CD4-positive, CD25-positive, alpha-beta regulatory T cell (primary cell): Measurements from ENCODE around the gene DYNC2LI1. TPM values are rescaled to one million over a fixed set of nuclear protein-coding genes. Genes with fewer than 3 reads are reported as not detected.

Experiments used
- ATAC-seq, 2 donors: fragments of 150-1000 bp; cut with Tn5 transposase; one replicate each; pipeline ENCODE4 v1.10.0; 2021; ENCODE audit warnings: low read depth in 2 of 2, moderate number of reproducible peaks in 2 of 2, moderate library complexity in 1 of 2
- DNase-seq, 3 donors: peaks; one replicate each; pipeline versions ENCODE4 v3.0.0 to v3.0.0-alpha.2; 2012 to 2022; ENCODE audit warnings: mixed read lengths in 1 of 3
- H3K27ac ChIP-seq: one replicate; pipeline ENCODE4 v1.7.0; 2013; ENCODE audit warnings: mild to moderate bottlenecking, low read length; ENCODE audit not compliant: insufficient read depth, poor library complexity, severe bottlenecking
- H3K27me3 ChIP-seq: one replicate; pipeline ENCODE4 v1.7.0; 2013; ENCODE audit warnings: low read length; ENCODE audit not compliant: control insufficient read depth, insufficient read depth
- H3K36me3 ChIP-seq: one replicate; pipeline ENCODE4 v1.7.0; 2013; ENCODE audit warnings: mild to moderate bottlenecking, low read length, moderate library complexity; ENCODE audit not compliant: control insufficient read depth, insufficient read depth
- H3K4me1 ChIP-seq: 2 replicates; pipeline ENCODE4 v1.7.0; 2013; ENCODE audit warnings: mild to moderate bottlenecking, low read length; ENCODE audit not compliant: insufficient read depth, control insufficient read depth, poor library complexity, severe bottlenecking
- H3K4me3 ChIP-seq: one replicate; pipeline ENCODE4 v1.7.0; 2013; ENCODE audit warnings: low read depth, mild to moderate bottlenecking, low read length, moderate library complexity
- H3K9me3 ChIP-seq, 2 experiments: 1 replicate in 1 of 2; 2 replicates in 1 of 2; pipeline ENCODE4 v1.7.0; 2013; ENCODE audit warnings: low read length in 2 of 2, mild to moderate bottlenecking in 1 of 2, moderate library complexity in 1 of 2; ENCODE audit not compliant: control insufficient read depth in 2 of 2
- H3K27ac Mint-ChIP-seq, 3 donors: one replicate each; pipeline ENCODE4 v1.8.0; 2020 to 2022; ENCODE audit warnings: mild to moderate bottlenecking in 3 of 3, mixed read lengths in 3 of 3, moderate library complexity in 2 of 3
- H3K27me3 Mint-ChIP-seq: one replicate; pipeline ENCODE4 v1.8.0; 2022; ENCODE audit warnings: mild to moderate bottlenecking, mixed read lengths
- H3K36me3 Mint-ChIP-seq: one replicate; pipeline ENCODE4 v1.8.0; 2020; ENCODE audit warnings: mixed read lengths
- H3K4me1 Mint-ChIP-seq, 4 donors: one replicate each; pipeline ENCODE4 v1.8.0; 2020 to 2022; ENCODE audit warnings: mixed read lengths in 4 of 4, mild to moderate bottlenecking in 1 of 4
- H3K4me3 Mint-ChIP-seq, 4 donors: one replicate each; pipeline ENCODE4 v1.8.0; 2020 to 2022; ENCODE audit warnings: mild to moderate bottlenecking in 4 of 4, mixed read lengths in 4 of 4, moderate library complexity in 3 of 4
- H3K9me3 Mint-ChIP-seq, 7 donors: one replicate each; pipeline ENCODE4 v1.8.0; 2020 to 2022; ENCODE audit warnings: mixed read lengths in 7 of 7, mild to moderate bottlenecking in 3 of 7, moderate library complexity in 2 of 7
- polyA plus RNA-seq, 4 donors: library from polyadenylated mRNA; unstranded; fragments of 300-500 nt; fragmentation: Illumina TruSeq; gene quantifications; one replicate each; pipeline ENCODE4 v1.2.3, GENCODE V29; 2021
- total RNA-seq: library from RNA; stranded (reverse); gene quantifications from one replicate; pipeline ENCODE4 v1.2.3, GENCODE V29; 2022

DYNC2LI1 gene
- total and polyA plus RNA-seq, 5 donors from 2014 or later = 2.1 to 5.8 (median 3.1) TPM

- Histone ChIP-seq H3K27me3 (peaks cover 4% of the 10 kb centered on the region), H3K4me1 (no peaks in the 10 kb centered on the region), H3K9me3 (no peaks in the 10 kb centered on the region), H3K4me3 (no peak overlapping the region), H3K36me3 (no peaks in the 10 kb centered on the region), H3K27ac (no peak overlapping the region)
- Mint-ChIP-seq H3K4me3 (no peak overlapping the region), H3K9me3 (no peaks in the 10 kb centered on the region), H3K4me1 (peaks cover 0 to 2% (median 1%) of the 10 kb centered on the region in 4 donors), H3K36me3 (no peaks in the 10 kb centered on the region), H3K27ac (no peak overlapping the region), H3K27me3 (peaks cover 20% of the 10 kb centered on the region)
- DNase-seq = no peak
- no peak for ATAC-seq
Observed at GRCh38 chr2:43832457-43832856, 58.6 kb downstream of the DYNC2LI1 start.

DNA sequence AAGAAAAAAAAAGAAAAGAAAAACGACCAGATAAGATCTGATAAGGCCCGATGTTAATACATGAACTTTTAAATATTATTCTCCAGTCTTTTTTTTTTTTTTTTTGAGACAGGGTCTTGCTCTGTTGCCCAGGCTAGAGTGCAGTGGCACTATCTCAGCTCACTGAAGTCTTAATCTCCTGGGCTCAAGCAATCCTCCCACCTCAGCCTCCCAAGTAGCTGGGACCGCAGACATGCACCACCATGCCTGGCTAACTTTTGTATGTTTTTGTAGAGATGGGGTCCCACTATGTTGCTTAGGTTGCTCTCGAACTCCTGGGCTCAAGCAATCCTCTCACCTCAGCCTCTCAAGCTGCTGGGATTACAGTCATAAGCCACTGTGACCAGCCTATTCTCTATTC, 63.2 kb downstream of the DYNC2LI1 start:
- no peak overlapping the region for H3K4me3 ChIP-seq
- H3K9me3 Mint-ChIP-seq = no peaks in the 10 kb centered on the region
- no peak overlapping the region for H3K27ac Mint-ChIP-seq
- H3K27me3 ChIP-seq = peaks cover 4% of the 10 kb centered on the region
- H3K36me3 ChIP-seq = no peaks in the 10 kb centered on the region
- H3K4me1 ChIP-seq = no peaks in the 10 kb centered on the region
- H3K4me1 Mint-ChIP-seq = no peaks in the 10 kb centered on the region
- no peaks in the 10 kb centered on the region for H3K9me3 ChIP-seq
- H3K4me3 Mint-ChIP-seq = no peak overlapping the region
- H3K27ac ChIP-seq = no peak overlapping the region
- H3K27me3 Mint-ChIP-seq = peaks cover 4% of the 10 kb centered on the region
- ATAC-seq (no peak), DNase-seq (no peak)
- H3K36me3 Mint-ChIP-seq = no peaks in the 10 kb centered on the region

- Histone ChIP-seq H3K27me3 (no peaks in the 10 kb centered on the region), H3K4me1 (no peaks in the 10 kb centered on the region), H3K36me3 (no peaks in the 10 kb centered on the region), H3K27ac (no peak overlapping the region), H3K9me3 (no peaks in the 10 kb centered on the region), H3K4me3 (no peak overlapping the region)
- ATAC-seq (no peak), DNase-seq (no peak)
- H3K4me3 Mint-ChIP-seq = no peak overlapping the region
- H3K4me1 Mint-ChIP-seq = no peaks in the 10 kb centered on the region
- H3K27me3 Mint-ChIP-seq = peaks cover 4% of the 10 kb centered on the region
- no peak overlapping the region for H3K27ac Mint-ChIP-seq
- no peaks in the 10 kb centered on the region for H3K9me3 Mint-ChIP-seq
- no peaks in the 10 kb centered on the region for H3K36me3 Mint-ChIP-seq
Observed at GRCh38 chr2:43837831-43838559, 64.2 kb downstream of the DYNC2LI1 start.

DNA sequence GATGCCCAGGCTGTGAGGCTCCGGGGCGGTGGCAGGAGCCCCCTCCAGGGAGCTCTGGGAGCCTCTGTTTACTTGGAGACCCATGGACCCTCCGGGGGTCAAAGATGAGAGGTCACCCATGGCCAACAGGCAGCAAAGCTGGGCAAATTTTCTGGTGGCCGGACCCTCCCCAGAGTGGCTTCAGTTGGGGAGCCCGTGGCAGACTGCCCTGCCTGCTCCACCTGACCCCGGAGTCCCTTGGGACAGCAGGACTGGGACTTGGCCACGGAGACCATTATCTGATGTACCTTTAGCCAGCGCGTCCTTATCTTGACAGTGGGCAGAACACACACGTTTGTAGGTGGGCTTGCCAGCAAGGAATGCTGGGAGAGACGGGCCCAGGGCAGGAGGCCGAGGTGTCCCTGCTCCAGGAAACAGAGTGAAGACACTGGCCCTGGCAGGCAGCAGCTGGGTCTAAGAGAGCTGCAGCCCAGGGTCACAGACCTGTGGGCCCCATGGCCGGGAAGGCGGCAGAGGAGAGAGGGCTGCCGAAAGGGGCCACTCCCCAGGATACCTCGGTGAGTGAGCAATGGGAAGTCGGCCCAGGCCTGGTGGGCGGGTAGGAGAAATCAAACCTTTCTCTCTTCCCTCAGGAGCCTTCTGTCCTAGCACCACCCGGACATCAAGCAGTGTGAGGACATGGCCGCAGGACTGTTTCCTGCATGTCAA, 64.9 kb downstream of the DYNC2LI1 start, which contains the start of the genes ABCG5 and ABCG8:
Gene ABCG5, minus strand, starts transcription at position 280 of the 708 bp plus-strand sequence. Its CDS starts 160 bp downstream, at position 120.
Gene ABCG8, plus strand, starts transcription at position 412 of the 708 bp plus-strand sequence. Its CDS starts 83 bp downstream, at position 495.
- peaks cover 4% of the 10 kb centered on the region for H3K27me3 Mint-ChIP-seq
- Histone ChIP-seq H3K4me1 (no peaks in the 10 kb centered on the region), H3K36me3 (no peaks in the 10 kb centered on the region), H3K9me3 (no peaks in the 10 kb centered on the region), H3K27ac (no peak within 1 kb of the TSS), H3K27me3 (no peaks in the 10 kb centered on the region), H3K4me3 (no peak within 1 kb of the TSS)
- ATAC-seq = no peak
- no peak within 1 kb of the TSS for H3K4me3 Mint-ChIP-seq
- DNase-seq = no peak
- no peaks in the 10 kb centered on the region for H3K36me3 Mint-ChIP-seq
- no peak within 1 kb of the TSS for H3K27ac Mint-ChIP-seq
- H3K4me1 Mint-ChIP-seq = no peaks in the 10 kb centered on the region
- H3K9me3 Mint-ChIP-seq = no peaks in the 10 kb centered on the region

- Histone ChIP-seq H3K36me3 (no peaks in the 10 kb centered on the region), H3K27ac (no peak overlapping the region), H3K27me3 (no peaks in the 10 kb centered on the region), H3K4me1 (no peaks in the 10 kb centered on the region), H3K4me3 (no peak overlapping the region), H3K9me3 (no peaks in the 10 kb centered on the region)
- no peak overlapping the region for H3K4me3 Mint-ChIP-seq
- H3K36me3 Mint-ChIP-seq = no peaks in the 10 kb centered on the region
- H3K4me1 Mint-ChIP-seq = no peaks in the 10 kb centered on the region
- no peak for ATAC-seq
- H3K27me3 Mint-ChIP-seq = peaks cover 4% of the 10 kb centered on the region
- no peak overlapping the region for H3K27ac Mint-ChIP-seq
- no peaks in the 10 kb centered on the region for H3K9me3 Mint-ChIP-seq
- DNase-seq = no peak
Observed at GRCh38 chr2:43839776-43840564, 66.1 kb downstream of the DYNC2LI1 start.

DNA sequence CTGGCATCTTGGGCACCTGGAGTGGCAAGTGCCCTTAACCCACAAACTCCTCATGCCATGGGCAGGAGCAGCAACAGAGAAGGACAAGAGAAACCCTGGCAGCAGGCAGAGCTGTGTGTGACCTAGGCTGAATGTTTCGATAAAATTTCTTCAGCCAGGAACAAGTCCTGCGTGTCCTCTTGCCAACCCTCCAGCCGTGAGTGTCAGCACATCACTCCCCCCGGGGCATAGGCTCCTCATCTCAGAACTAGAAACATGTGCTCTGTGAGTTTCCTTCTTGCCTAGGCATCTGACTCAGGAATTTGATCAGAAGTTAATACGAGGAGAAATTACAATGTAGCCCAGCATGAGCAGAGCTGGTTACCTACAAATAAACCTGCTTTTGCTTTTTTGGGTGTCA, 67.1 kb downstream of the DYNC2LI1 start:
- Mint-ChIP-seq H3K36me3 (no peaks in the 10 kb centered on the region), H3K27ac (no peak overlapping the region), H3K9me3 (no peaks in the 10 kb centered on the region), H3K4me3 (no peak overlapping the region), H3K4me1 (no peaks in the 10 kb centered on the region), H3K27me3 (peaks cover 4% of the 10 kb centered on the region)
- Histone ChIP-seq H3K36me3 (no peaks in the 10 kb centered on the region), H3K4me1 (no peaks in the 10 kb centered on the region), H3K27me3 (no peaks in the 10 kb centered on the region), H3K9me3 (no peaks in the 10 kb centered on the region), H3K27ac (no peak overlapping the region), H3K4me3 (no peak overlapping the region)
- ATAC-seq (no peak), DNase-seq (no peak)

DNA sequence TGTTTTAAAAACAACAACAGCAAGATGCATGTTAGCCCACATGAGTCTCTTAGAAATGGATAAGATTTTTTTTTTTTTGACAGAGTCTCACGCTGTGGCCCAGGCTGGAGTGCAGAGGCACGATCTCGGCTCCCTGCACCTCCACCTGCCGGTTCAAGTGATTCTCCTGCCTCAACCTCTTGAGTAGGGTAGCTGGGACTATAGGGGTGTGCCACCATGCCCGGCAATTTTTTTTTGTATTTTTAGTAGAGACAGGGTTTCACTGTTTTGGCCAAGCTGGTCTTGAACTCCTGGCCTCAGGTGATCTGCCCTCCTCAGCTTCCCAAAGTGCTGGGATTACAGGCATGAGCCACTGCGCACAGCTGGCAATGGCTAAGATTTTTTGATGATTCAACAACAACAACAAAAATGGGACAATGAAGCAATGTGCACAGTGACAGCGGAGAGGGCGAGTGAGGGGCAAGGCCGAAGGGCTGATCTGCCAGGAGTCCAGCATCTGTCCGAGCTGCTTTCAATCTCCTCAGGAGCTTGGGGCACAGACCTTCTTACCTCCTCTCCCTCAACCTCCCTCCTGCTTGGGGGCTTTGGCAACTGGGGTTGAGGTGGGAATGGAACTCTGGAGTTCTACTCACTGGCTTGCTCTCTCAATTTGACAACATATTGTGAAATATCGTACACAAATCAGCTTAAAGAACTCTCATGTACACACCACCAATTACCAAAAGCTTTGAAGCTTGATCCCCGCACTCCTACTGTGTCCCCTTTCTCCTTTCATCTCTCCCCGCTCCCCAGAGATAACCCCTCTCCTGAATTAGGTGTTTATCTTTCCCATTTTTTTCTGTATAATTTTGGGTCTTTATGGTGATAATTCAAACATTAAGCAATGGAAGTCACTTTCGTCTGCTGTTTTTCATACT, 68.4 kb downstream of the DYNC2LI1 start:
- no peak overlapping the region for H3K27ac ChIP-seq
- H3K36me3 ChIP-seq = no peaks in the 10 kb centered on the region
- no peaks in the 10 kb centered on the region for H3K27me3 ChIP-seq
- H3K27me3 Mint-ChIP-seq = peaks cover 3% of the 10 kb centered on the region
- H3K4me1 Mint-ChIP-seq = no peaks in the 10 kb centered on the region
- H3K9me3 Mint-ChIP-seq = no peaks in the 10 kb centered on the region
- ATAC-seq = no peak
- H3K4me3 ChIP-seq = no peak overlapping the region
- H3K4me1 ChIP-seq = no peaks in the 10 kb centered on the region
- no peak for DNase-seq
- no peaks in the 10 kb centered on the region for H3K9me3 ChIP-seq
- no peak overlapping the region for H3K4me3 Mint-ChIP-seq
- H3K27ac Mint-ChIP-seq = no peak overlapping the region
- H3K36me3 Mint-ChIP-seq = no peaks in the 10 kb centered on the region
